Activated CD8-positive, alpha-beta memory T cell treated with anti-CD3 and anti-CD28 coated beads for 1 hour (primary cell): Measurements from ENCODE around the gene ZNF232.
A peak's percentile ranks its signal among the peaks of the same experiment; 100 is the strongest.
"Not testable (repeated sequence)": the region's sequence is repeated elsewhere in the genome, so short reads cannot be mapped to it uniquely, and the experiment has no call there.

Source experiments
- DNase-seq, 2 donors: peaks; one replicate each; pipeline ENCODE4 v3.0.0-alpha.2; 2020; ENCODE audit warnings: low read depth in 1 of 2; ENCODE audit errors: extremely low read depth in 1 of 2

Gene ZNF232

DNA sequence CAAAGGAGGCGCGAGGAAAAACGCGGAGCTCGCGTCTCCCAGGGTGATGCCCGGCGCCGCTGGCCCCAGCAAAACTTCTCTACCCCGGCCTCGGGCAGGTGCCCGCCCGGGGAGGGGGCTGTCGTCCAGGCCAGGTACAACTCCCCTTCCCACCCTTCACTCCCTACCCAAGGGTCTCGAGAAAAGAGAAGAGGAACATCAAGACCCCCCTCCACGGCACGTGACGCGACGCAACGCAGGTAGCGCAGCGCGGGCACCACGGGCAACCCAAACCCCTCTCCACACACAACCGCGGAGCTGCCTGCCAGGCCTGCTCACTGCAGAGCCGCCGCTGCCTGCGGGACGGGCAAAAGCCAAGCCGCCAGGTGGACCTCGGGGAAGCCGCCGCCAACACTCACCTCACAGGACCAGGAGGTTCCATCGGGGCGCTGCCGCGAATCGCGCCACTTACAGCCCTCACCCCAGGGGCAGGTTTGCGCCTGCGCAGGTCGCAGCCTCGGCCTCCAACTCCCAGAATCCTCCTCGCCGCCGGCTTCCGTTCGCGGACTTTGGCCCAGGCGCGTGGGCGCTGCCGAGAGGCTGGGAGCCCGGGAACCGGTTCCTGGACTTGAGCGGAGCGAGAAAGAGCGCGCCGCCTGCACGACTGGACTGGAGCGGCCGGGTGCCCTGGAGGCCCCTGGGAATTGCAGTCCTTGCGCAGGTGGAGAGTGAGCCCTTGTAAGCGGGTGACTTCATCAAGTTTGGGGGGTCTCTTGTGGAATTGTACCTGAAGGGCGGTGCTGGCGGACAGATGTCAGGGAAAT, at the start of gene ZNF232:
Gene ZNF232, minus strand, starts transcription at position 477 of the 803 bp plus-strand sequence. Its CDS starts 56 bp downstream, at position 421.
- DNase-seq, result peak; percentile 68 to 83

DNA sequence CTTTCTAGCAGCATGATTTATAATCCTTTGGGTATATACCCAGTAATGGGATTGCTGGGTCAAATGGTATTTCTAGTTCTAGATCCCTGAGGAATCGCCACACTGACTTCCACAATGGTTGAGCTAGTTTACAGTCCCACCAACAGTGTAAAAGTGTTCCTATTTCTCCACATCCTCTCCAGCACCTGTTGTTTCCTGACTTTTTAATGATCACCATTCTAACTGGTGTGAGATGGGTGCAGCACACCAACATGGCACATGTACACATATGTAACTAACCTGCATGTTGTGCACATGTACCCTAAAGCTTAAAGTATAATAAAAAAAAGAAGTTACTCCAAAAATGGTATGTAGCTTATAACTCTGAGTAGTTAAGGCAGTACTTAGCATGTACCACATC, 49.0 kb upstream of the ZNF232 start:
- not testable (repeated sequence) for DNase-seq

DNA sequence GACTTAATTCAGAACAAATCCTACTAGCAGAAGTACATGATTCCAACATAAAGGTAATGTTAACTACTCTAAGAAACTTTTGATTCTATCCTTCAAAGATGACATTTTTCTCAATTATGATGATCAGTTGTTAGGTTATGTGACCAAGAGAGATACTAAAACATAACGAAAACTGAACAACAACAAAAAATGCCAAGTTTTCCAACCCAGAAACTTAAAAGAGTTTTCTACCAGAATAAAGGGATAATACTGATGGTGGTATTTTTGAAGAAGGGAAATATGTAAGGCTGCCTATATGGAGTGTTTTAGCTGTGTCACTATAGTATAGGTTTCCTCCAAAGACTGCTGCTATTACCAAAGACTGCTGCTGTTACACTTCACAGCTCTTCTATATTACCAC, 34.4 kb upstream of the ZNF232 start:
- DNase-seq, result not testable (repeated sequence)

DNA sequence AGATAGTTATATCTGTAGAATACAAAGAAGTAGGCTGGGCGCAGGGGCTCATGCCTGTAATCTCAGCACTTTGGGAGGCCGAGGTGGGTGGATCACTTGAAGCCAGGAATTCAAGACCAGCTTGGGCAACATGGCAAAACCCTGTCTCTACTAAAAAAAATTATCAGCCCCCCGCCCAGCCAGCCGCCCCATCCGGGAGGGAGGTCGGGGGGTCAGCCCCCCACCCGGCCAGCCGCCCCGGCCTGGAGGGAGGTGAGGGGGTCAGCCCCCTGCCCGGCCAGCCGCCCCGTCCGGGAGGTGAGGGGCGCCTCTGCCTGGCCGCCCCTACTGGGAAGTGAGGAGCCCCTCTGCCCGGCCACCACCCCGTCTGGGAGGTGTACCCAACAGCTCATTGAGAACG, 31.2 kb upstream of the ZNF232 start:
- not testable (repeated sequence) for DNase-seq

DNA sequence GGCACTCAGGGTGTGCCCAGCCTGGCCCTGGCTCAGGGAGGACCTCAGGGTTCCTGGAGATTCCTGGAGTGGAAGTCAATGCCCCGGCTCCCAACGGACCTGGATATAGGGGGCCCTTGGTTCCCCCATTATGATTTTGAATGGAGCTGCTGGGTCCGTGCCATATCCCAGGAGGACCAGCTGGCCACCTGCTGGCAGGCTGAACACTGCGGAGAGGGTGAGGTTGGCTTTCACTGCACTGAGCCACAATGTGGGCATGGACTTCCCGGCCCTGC, 27.7 kb upstream of the ZNF232 start:
- DNase-seq, result no peak

DNA sequence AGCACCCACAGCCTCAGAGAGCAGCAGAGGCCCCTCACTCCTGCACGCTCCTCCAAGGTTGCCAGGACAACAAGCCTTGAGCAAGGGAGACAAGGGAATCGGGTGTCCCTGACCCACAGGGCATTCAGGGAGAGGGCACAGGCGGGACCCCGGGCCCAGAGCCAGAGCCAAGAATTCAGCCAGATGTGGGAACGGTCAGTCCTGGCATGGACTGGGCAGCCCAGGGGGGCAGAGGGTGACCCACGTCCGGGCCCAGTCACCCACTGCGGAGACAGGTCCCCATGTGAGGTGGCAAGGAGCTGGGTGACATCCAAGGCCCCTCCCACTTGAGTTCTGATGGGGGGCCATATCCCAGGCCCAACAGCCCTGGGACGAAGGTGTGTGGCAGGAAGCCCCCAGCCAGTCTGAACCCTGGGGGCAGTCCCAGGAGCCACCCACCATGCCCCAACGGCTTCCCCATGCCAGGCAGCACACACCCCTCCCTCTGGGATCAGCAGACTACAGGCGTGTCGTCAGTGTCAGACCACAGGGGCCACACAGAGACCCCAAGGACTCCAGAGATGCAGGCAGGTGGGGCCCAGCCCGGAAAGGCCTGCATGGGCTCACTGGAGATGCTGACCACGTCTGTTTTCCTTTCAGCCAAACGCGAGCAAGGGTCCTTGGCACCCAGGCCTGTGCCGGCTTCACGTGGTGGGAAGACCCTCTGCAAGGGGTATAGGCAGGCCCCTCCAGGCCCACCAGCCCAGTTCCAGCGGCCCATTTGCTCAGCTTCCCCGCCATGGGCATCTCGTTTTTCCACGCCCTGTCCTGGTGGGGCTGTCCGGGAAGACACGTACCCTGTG, 27.2 kb upstream of the ZNF232 start:
- no peak for DNase-seq

DNA sequence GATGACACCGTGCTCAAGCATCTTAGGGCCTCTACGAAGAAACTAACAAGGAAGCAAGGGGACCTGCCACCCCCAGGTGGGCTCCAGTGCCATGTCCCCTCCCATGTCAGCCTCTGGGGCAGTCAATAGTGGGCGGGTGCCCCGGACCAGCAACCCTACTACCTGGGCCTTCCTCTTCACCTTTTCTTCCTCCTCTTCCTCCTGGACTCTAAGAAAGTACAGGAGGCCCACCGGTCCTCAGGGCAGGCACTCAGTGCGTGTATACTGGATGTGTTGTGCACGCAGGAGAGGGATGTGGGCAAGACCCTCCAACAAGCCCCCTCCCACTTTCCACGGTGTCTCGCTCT, 26.5 kb upstream of the ZNF232 start:
- DNase-seq, result not testable (repeated sequence)

DNA sequence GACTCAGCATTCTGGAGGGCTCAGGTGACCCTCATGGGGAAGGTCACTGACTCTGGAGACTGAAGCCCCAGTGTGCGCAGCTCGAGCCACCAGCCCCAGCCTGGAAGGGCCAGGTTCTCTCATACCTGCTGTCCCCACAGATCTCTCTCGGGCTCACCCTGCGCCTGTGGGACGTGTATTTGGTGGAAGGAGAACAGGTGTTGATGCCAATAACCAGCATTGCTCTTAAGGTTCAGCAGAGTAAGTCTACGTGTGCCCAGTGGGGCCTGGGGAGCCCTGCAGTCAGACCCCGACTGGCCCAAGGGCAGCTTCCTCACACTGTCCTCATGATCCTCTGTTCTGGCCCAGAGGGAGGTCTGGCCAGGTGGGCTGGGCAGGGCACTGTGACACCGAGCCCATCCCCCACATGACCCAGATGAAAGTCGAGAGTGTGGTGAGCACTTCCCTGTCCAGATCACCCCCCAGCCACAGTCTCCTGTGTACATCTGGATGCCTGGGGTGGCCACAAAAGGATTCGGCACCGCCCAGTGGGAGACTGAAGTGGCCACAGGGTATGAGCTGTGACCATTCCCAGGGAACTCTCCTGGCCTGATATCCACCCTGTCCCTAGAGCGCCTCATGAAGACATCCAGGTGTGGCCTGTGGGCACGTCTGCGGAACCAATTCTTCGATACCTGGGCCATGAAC, 26.0 kb upstream of the ZNF232 start:
- not testable (repeated sequence) for DNase-seq

DNA sequence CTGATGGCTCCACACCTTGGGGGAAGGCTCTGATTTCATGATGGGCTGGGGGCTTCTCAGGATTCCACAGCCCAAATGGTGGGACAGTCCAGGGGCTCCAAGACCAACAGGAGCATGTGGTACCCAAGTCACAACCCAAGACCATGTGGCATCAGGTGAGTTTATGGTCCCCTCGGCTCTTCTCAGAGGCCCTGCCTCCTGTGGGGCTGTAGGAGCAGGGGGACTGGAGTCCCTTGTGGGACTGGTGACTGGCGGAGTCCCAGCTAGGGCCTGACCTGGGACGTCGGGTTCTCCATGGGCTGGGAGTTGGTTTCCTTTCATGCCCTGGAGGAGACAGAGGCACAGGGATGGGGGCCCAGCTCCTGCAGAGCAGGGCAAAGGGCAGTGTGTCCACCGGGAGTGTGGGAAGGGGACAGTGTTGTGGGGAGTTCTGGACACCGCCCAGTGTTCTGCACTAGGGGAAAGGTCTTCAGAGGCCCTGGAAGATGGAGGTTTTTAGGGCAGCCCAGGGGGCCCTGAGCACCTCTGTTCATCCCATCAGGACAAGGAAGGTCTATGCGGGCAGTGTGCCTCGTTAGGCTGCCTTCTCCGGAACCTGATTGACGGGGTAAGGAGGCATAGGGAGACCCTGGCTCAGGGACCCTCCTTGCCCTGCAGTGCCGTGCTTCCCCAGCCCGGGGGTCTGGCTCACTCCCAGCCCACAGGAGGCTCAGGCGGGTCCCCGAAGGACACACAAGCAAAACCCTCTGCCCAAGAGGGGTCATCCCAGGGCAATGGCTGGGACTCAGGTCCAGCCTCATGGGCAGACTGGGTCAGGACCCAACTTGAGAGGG, 25.1 kb upstream of the ZNF232 start:
- DNase-seq, result not testable (repeated sequence)

DNA sequence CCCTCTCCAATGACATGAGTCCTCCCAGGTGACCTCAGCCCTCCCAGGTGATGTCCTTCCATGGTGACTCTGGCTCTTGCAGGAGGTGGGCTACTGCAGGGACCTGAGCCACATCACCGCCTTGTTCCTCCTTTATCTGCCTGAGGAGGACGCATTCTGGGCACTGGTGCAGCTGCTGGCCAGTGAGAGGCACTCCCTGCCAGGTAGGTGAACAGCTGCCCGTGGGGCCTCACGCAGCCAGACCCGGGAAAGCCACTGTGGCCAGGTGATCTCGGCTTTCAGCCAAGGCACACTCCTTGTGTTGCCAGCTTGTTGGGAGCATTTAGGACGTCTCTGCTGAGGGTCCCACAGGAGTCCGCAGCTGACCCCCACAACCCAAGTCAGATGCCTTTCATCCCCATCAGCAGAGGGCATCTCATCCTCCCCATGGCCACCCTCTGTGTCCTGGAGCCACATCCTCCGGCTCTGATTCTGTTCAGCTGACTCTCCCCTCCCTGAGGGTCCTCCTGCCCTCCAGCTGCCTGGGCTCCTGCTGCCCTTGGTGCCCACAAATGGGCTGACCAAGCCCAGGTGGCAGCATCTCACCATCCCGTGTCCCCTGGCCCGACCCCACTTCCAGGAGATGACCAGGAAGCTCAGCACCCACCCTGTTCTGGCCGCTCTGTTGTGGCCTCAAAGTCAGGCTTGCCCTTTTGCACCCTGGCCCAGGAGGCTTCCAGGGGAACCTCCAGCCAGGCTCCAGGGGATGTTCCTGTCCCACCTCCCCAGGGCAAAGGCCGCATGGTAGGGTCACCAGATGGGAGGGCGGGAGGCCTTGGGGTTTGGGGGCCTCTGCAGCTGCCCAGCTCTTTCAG, 24.3 kb upstream of the ZNF232 start:
- DNase-seq, result no peak

DNA sequence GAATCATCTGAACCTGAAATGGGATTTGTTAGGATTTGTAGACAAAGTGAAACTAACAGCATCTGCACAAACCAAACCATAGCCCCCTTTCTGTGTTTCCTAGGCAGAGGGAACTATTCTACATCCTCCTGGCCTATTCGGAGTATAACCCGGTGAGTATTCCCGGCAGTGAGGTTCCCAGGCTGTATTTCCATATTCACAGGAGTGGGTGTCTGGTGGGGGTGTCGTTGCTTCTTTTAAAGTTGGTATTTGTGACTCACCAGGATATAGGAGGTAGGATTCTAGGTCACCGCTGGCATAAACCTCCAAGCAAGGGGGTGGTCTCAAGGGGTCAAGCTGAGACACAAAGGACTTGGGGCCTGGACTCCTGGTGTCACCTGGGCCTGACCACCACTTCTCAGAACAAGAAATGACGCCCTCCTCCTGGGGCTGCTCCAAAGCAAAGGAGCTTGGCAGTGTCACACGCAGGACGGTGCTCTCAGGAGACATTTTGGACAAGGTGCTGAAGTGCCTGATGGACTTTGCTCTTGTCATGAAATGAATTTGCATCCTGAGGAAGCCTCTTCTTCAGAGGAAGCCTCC, 23.5 kb upstream of the ZNF232 start:
- DNase-seq, result not testable (repeated sequence)

DNA sequence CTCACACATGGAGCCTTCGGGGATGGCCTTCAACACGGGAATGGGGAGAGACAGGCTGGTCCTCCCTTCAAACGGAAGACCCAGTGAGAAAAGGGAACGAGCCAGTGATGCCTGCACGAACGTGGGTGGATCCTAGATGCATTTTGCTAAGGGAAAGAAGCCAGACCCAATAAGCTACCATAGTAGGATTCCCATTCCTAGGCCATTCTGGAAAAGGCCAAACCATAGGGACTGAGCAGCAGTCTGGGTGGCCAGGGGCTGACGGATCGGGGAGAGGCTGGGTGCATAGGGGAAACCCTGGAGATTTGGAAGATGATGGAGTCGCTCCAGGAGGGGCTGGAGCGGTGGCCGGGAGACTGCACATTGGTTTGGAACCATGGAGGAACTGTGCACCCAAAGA, 22.9 kb upstream of the ZNF232 start:
- DNase-seq, result not testable (repeated sequence)

DNA sequence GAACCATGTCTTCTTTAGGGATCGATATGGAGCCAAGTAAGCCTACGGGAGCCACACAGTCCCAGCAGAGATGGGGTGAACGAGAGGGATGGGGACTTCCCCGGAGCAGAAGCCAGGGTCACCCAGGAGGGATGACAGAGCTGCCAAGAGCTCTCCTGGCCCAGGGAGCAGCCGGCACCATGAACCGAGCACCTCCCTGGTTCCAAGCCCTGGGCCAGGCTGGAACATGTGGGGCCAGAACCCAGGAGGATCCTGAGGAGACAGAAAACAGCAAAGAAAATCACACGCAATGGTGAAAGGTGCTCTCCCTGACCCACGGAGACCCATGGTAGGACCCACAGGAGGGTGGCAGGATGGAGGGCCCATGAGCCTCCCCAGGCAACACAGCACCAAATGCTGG, 22.3 kb upstream of the ZNF232 start:
- not testable (repeated sequence) for DNase-seq

DNA sequence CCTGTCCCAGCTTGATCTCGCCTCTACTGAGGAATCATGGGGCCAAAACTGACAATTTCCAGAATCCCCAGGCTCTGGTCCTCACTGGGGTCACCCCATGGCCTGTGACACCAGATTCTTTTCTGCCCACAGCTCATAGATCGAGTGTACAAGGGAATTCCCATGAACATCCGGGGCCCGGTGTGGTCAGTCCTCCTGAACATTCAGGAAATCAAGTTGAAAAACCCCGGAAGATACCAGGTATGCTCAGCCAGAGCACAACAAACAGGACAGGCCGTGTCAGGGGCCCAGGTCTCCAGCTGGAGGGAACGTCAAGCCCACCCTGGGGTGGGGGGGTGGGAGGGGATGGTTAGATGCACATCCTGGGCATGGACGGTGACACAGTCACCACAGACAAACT, 21.6 kb upstream of the ZNF232 start:
- no peak for DNase-seq

DNA sequence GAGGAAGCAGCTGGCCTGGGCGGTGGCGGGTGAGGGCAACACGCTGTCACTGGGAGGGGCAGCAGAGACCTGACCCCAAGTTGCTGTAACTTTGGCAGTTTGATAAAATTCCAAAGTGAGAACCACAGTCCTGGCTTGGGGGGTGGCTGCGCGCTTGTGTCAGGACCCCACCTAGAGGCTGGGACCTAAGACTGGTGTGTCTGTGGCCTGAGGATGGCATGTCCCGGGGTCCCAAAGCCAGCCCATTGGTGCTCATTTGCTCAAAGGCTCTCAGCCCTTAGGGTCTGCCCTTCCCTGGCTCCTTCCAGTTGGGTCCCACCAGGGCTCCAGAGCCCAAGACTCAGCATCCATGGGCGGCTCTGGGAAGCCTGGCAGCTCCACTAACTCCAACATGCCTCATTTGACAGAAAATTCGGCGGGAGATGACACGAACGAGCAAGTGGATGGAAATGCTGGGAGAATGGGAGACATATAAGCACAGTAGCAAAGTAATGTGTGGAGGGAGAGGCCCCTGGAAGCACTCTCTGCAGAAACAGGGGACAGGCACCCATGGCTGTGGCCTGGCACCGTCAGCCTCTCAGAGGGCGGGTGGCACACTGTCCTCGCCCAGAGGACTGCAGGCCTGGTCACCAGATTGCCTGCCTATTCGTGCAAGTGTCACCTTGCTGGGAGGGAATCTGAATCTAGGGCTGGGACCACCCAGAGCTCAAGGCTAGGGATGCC, 21.0 kb upstream of the ZNF232 start:
- DNase-seq, result not testable (repeated sequence)

DNA sequence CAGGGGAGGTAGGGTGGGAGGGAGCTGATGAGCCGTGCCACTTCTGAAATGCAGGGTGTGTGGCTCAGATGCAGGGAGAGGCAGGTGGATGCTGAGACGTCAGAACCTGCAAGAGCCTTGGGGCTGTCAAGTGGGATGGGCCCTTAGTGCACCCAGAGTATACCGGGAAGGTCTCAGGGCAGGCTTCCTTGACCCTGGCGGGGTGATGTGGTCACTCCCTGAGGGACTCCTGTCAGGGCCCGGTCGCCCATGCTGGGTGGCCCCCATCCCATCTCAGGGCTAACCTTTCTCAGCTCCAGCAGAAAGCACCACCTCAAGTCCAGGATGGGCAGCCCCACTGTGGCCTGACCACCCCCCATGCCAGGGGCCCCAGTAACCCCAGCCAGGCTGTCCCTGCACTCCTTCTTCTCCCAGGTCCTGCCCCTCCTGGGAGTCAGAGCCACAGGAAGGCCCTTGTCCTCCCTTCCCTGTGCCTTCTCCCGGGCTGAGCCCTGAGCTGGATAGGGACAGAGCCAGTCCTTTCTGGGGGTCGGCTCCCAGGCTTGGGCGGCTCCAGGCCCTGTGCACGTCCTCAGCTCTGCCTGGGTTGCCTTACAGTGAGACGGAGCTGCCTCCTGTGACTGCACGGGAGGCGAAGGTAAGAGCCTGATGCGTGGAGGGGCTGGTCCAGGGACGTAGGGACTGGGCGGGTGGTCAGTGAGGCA, 20.3 kb upstream of the ZNF232 start:
- DNase-seq, result not testable (repeated sequence)

DNA sequence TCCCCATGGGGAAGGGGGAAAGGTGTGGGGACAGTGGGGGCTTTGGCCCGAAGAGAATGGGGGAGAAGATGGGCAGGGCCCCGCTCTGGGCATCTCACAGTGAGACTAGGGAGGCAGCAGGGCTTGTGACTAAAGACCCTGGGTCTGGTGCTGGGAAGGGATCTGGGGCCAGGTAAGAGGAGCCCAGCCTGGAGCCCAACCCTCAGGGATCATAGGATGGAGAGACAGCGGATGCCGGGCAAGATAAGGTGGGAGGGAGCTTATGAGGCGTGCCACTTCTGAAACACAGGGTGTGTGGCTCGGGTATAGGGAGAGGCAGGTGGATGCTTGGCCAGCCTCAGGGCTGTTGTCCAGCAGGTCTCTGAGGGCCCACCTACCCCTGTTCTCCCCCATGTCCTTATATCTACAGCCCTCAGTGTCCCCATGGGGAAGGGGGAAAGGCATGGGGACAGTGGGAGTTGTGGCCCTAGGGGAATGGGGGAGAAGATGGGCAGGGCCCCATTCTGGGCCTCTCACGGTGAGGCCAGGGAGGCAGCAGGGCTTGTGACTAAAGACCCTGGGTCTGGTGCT, 19.6 kb upstream of the ZNF232 start:
- no peak for DNase-seq

DNA sequence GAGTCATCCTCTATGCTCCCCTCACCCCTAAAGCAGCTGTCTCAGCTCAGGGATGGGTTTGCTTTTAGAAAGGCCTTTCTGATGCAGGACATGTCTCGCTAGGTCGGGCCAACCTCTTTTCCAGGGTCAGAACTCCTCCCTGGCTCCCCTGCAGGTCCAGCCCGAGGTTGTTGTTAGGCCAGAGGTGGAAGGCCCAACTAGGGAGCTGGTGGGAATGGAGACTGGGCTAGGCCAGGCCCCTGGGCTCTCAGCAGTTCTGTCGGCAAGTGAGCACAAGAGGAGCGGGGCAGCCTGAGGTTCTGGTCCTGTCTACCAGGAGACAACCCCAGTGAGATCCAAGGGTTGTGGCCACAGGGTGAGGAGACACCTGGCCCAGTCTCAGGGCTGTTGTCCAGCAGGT, 19.0 kb upstream of the ZNF232 start:
- DNase-seq, result not testable (repeated sequence)
